ENCODE measurements around the gene LYAR.

DNA sequence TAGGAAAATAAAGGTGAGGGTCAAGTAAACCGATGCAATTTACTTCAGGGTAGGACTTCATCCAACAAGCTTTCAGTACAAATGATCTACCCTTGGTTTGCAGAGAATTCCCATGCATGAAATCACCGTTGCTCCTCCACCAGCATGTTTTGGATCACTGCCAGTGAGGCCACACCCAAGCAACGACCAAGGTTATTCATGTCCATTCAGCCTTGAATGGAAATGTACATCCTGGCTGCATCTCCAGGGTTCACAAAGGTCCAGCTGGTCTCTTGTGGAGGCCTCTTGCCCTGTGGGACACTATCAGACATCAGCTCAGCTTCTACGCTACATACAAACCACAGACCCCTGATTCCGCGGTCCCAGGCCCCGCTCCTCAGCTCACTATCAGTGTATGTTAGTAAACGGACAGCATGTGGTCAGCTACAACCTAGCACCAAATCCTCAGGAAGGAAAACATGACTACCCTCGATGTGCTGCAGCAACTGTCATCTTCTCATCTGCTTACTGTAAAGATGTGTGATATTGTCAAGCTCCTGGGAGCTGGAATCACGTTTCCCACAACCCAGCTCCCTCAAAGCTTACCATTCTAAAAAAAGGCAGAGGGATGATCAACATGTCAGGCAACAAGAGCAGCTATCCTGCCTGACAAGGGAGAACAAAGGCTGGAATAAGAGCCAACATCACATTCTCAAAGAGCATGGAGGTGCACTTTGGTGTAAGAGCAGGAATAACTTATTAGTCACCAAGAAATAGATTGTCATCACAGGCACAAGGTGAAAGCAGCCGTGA, 4.9 kb downstream of the LYAR start:
- TF ChIP-seq, protein P1, sequence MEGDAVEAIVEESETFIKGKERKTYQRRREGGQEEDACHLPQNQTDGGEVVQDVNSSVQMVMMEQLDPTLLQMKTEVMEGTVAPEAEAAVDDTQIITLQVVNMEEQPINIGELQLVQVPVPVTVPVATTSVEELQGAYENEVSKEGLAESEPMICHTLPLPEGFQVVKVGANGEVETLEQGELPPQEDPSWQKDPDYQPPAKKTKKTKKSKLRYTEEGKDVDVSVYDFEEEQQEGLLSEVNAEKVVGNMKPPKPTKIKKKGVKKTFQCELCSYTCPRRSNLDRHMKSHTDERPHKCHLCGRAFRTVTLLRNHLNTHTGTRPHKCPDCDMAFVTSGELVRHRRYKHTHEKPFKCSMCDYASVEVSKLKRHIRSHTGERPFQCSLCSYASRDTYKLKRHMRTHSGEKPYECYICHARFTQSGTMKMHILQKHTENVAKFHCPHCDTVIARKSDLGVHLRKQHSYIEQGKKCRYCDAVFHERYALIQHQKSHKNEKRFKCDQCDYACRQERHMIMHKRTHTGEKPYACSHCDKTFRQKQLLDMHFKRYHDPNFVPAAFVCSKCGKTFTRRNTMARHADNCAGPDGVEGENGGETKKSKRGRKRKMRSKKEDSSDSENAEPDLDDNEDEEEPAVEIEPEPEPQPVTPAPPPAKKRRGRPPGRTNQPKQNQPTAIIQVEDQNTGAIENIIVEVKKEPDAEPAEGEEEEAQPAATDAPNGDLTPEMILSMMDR (IDR thresholded peaks at IDR 0.05), result no peak
- TF ChIP-seq POLR2AphosphoS5 (IDR thresholded peaks at IDR 0.05), result no peak
- TF ChIP-seq POLR2A (IDR thresholded peaks at IDR 0.05), result no peak
